Astrocyte (in vitro differentiated cells and primary cell): ENCODE measurements around the gene SLC24A2.

Experiments
- EZH2 ChIP-seq: IDR thresholded peaks from 2 replicates; pipeline ENCODE4 v1.6.1; 2012; ENCODE audit warnings: mild to moderate bottlenecking, low read length, inconsistent platforms; ENCODE audit not compliant: insufficient read depth
- TF ChIP-seq, protein P1 (sequence below): IDR thresholded peaks from 2 replicates; pipeline ENCODE4 v1.5.1; 2011; ENCODE audit warnings: low read depth, mild to moderate bottlenecking, inconsistent platforms, low read length, moderate library complexity; ENCODE audit not compliant: insufficient read depth

GRCh38 chr9:19807182-19807892 lies 18.5 kb upstream of the SLC24A2 start:
- TF ChIP-seq, protein P1, sequence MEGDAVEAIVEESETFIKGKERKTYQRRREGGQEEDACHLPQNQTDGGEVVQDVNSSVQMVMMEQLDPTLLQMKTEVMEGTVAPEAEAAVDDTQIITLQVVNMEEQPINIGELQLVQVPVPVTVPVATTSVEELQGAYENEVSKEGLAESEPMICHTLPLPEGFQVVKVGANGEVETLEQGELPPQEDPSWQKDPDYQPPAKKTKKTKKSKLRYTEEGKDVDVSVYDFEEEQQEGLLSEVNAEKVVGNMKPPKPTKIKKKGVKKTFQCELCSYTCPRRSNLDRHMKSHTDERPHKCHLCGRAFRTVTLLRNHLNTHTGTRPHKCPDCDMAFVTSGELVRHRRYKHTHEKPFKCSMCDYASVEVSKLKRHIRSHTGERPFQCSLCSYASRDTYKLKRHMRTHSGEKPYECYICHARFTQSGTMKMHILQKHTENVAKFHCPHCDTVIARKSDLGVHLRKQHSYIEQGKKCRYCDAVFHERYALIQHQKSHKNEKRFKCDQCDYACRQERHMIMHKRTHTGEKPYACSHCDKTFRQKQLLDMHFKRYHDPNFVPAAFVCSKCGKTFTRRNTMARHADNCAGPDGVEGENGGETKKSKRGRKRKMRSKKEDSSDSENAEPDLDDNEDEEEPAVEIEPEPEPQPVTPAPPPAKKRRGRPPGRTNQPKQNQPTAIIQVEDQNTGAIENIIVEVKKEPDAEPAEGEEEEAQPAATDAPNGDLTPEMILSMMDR, result no peak
- no peak for TF ChIP-seq EZH2
